ENCODE results near the gene SLC39A5. TPM values are rescaled to one million over a fixed set of nuclear protein-coding genes. Genes with fewer than 3 reads are reported as not detected.
A peak's percentile ranks its signal among the peaks of the same experiment; 100 is the strongest.

The SLC39A5 gene
- total RNA-seq, 1 experiment from 2014 or later = not detected

- H2AFZ ChIP-seq (ENCODE audit: low read length) = no peak overlapping the region
- H4K8ac ChIP-seq (replicated peaks; ENCODE audit: insufficient read length, low read depth, low read length) = no peak overlapping the region
- H2BK20ac ChIP-seq (ENCODE audit: low read depth, low read length, poor library complexity, severe bottlenecking) = no peak overlapping the region
- H3K27ac ChIP-seq (ENCODE audit: insufficient read length, low read depth, low read length) = no peak overlapping the region
- no peak overlapping the region for H2BK120ac ChIP-seq (ENCODE audit: low read depth, low read length, poor library complexity, severe bottlenecking)
- H3K9me3 ChIP-seq (ENCODE audit: control insufficient read depth, low read depth, low read length) = no peaks in the 10 kb centered on the region
- H3K9me3 Mint-ChIP-seq = no peaks in the 10 kb centered on the region; a peak in 1 of 5 replicates
- WGBS (ENCODE audit: extremely low coverage, insufficient read length, low lambda C conversion rate) = no CpG with 5 or more reads among the region's 8 CpGs
- H4K20me1 ChIP-seq (ENCODE audit: control insufficient read depth, insufficient read depth, insufficient read length) = no peaks in the 10 kb centered on the region
- H3K4me2 ChIP-seq (ENCODE audit: insufficient read depth, insufficient read length, low read length) = no peak overlapping the region
- 0 out of 7 replicates have a peak overlapping the region, but pooled peaks of 1 of the 3 experiments have one; percentile 9 for H3K27ac Mint-ChIP-seq
- H3T11ph ChIP-seq (ENCODE audit: low read length) = no peak overlapping the region
- no peak overlapping the region for H4K5ac ChIP-seq (ENCODE audit: insufficient read length, low read depth, low read length)
- no peaks in the 10 kb centered on the region for H3K79me2 ChIP-seq (ENCODE audit: insufficient read depth, low read length)
- H3K4ac ChIP-seq (ENCODE audit: low read depth, low read length) = no peak overlapping the region
- no peaks in the 10 kb centered on the region for H3K27me3 ChIP-seq (ENCODE audit: insufficient read depth, low read length)
- H2AK5ac ChIP-seq (ENCODE audit: insufficient read length, low read length) = no peak overlapping the region
- no peak overlapping the region for H3K9ac ChIP-seq (ENCODE audit: extremely low read depth, insufficient read length, low read length)
- no peaks in the 10 kb centered on the region for H3K79me1 ChIP-seq (ENCODE audit: insufficient read depth, low read depth, low read length, poor library complexity, severe bottlenecking)
- H3K14ac ChIP-seq (ENCODE audit: insufficient read depth, low read length) = no peak overlapping the region
- DNase-seq = no peak
- H3K4me1 ChIP-seq (ENCODE audit: insufficient read depth, low read length) = no peaks in the 10 kb centered on the region
- no peak overlapping the region for H2BK5ac ChIP-seq (ENCODE audit: insufficient read length, low read length)
- peaks cover 2% of the 10 kb centered on the region; the same call in 1 of the 2 replicates for H3K27me3 Mint-ChIP-seq (ENCODE audit: low read depth)
- H2BK12ac ChIP-seq (ENCODE audit: insufficient read length, low read depth, low read length) = no peak overlapping the region
- peaks cover 20% of the 10 kb centered on the region in 2 experiments for H3K4me1 Mint-ChIP-seq
- peaks cover 6 to 14% (median 13%) of the 10 kb centered on the region in 3 experiments; a peak in 6 of 7 replicates for H3K36me3 Mint-ChIP-seq (ENCODE audit: insufficient read depth in 1 of 3, low read depth in 3 of 3)
- H3K4me3 Mint-ChIP-seq = no peak overlapping the region
- H3K56ac ChIP-seq (ENCODE audit: insufficient read length, low read depth, low read length) = no peak overlapping the region
- H3K23ac ChIP-seq (ENCODE audit: insufficient read length, low read depth, low read length) = no peak overlapping the region
- H2BK15ac ChIP-seq (ENCODE audit: low read depth, low read length) = no peak overlapping the region
- no peak overlapping the region for H4K91ac ChIP-seq (ENCODE audit: insufficient read length, low read depth, low read length)
- no peak overlapping the region for H3K18ac ChIP-seq (ENCODE audit: insufficient read length, low read depth, low read length)
- TF ChIP-seq, protein P1, sequence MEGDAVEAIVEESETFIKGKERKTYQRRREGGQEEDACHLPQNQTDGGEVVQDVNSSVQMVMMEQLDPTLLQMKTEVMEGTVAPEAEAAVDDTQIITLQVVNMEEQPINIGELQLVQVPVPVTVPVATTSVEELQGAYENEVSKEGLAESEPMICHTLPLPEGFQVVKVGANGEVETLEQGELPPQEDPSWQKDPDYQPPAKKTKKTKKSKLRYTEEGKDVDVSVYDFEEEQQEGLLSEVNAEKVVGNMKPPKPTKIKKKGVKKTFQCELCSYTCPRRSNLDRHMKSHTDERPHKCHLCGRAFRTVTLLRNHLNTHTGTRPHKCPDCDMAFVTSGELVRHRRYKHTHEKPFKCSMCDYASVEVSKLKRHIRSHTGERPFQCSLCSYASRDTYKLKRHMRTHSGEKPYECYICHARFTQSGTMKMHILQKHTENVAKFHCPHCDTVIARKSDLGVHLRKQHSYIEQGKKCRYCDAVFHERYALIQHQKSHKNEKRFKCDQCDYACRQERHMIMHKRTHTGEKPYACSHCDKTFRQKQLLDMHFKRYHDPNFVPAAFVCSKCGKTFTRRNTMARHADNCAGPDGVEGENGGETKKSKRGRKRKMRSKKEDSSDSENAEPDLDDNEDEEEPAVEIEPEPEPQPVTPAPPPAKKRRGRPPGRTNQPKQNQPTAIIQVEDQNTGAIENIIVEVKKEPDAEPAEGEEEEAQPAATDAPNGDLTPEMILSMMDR (conservative IDR thresholded peaks at IDR 0.05) = no peak
- H3K23me2 ChIP-seq (ENCODE audit: insufficient read length, low read depth, low read length, poor library complexity, severe bottlenecking) = no peaks in the 10 kb centered on the region
Observed at GRCh38 chr12:56260380-56260779, 30.5 kb downstream of the SLC39A5 start.

Data from H9 (cell line).